GM19395 (cell line): ENCODE results near the gene SEMA3A.

ENCODE experiments used
- ATAC-seq: cut with Tn5 transposase; IDR thresholded peaks from one replicate; pipeline ENCODE4 v1.9.1; 2021; ENCODE audit warnings: mild to moderate bottlenecking, moderate library complexity; ENCODE audit not compliant: unreplicated experiment

Gene SEMA3A

GRCh38 chr7:83941300-83941699 lies 253.3 kb downstream of the SEMA3A start:
- ATAC-seq: no peak

- ATAC-seq: no peak
Measured at GRCh38 chr7:83937930-83938329, 256.7 kb downstream of the SEMA3A start.

DNA sequence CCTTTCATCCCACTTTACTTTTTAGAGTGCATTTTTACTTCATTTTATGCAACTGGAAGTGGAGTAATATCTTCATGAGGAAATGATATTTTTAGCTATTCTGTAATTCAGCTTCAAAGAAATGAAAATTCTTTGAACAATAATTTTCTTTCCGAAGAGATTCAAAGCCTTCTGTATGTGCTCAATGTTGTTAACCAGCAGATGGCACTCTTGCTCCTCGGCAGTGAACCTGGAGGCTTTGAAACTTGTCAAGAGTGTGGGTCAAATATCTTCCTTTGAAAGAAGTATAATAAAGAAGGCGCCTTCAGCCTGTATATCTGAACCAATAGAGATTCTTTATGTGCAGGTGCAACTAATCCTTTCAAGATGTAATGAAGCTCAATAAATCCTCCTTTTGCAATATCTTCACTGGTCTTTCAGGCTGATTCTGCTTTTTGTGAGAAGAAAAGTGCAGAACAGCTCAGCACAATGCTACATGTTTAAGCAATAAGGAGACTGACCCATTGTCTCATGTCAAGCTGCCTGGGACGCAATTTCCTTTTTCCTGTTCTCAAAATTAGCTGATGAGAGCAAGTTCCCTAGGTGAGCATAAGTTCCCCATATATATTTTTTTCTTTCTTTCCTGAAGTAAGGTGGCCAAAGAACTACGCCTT lies 258.4 kb downstream of the SEMA3A start:
- peak; percentile 83 for ATAC-seq

GRCh38 chr7:83934118-83934734 lies 260.4 kb downstream of the SEMA3A start:
- no peak for ATAC-seq

- no peak for ATAC-seq
Measured at GRCh38 chr7:83931968-83932367, 262.6 kb downstream of the SEMA3A start.

DNA sequence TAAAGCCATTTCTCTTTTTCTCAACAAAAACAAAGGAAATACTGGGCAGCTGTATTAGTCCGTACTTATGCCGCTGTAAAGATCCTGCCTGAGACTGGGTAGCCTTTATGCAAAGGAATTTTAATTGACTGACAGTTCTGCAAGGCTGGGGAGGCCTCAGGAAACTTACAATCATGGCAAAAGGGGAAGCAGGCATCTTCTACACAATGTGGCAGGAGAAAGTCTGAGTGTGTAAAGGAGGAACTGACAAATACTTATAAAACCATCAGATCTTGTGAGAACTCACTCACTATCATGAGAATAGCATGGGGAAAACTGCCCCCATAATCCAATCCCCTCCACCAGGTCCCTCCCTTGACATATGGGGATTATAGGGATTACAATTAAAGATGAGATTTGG lies 264.3 kb downstream of the SEMA3A start:
- ATAC-seq: no peak

DNA sequence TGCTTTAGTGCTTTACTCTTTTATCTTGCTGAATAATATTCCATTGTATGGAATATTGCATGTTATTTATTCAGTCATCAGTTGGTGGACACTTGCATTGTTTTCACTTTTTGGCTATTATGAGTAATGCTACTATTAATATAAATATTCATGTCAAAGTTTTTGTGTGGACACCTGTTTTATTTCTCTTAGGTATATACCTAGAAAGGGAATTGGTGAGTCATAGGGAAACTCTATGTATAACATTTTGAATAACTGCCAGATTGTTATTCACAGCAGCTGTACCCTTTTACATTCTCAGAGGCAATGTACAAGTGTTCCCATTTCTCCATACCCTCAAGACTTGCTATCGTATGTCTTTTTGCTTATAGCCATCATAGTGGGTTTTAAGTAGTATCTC lies 268.7 kb downstream of the SEMA3A start:
- ATAC-seq: peak; percentile 64

- ATAC-seq: no peak
Measured at GRCh38 chr7:83921941-83922607, 272.5 kb downstream of the SEMA3A start.

GRCh38 chr7:83921271-83921940 lies 273.2 kb downstream of the SEMA3A start:
- ATAC-seq: no peak

DNA sequence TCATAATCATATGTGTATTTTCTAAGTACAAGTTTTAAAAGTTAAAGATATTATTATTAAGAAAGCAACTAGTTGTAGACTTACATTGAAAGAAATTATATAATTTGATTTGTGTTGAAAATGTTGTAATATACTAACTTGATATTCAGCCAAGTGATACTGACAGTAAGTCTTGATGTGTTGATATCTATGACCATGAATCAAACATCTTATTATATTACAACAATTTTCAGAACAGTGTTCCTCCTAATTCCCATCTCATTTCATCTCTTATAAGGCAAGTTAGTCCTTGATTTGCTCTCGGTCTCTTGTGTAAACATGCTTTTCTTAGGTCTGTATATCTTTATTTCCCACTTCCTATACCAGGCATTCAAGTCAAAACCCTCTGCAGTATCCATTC lies 276.4 kb downstream of the SEMA3A start:
- ATAC-seq: no peak

DNA sequence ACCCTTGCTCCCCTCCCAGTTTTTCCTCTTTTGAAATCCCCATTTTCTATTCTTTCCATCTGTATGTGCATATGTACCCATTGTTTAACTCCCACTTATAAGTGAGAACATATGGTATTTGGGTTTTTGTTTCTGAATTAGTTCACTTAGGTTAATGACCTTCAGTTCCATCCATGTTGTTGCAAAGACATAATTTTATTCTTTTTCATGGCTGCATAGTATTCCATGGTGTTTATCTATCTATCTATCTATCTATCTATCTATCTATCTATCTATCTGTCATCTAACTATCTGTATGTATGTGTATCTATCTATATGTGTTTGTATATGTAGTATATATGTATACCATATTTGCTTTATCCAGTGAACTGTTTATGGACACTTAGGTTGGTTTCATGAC lies 281.4 kb downstream of the SEMA3A start:
- ATAC-seq: no peak

GRCh38 chr7:83908526-83908925 lies 286.1 kb downstream of the SEMA3A start:
- ATAC-seq: no peak
